GM18505 (cell line): ENCODE data around the gene PREX1.
"Not testable (repeated sequence)": the region's sequence is repeated elsewhere in the genome, so short reads cannot be mapped to it uniquely, and the experiment has no call there.

Source experiments
- ATAC-seq: cut with Tn5 transposase; IDR thresholded peaks from one replicate; pipeline ENCODE4 v1.9.1; 2021; ENCODE audit not compliant: unreplicated experiment
- POLR2A ChIP-seq: IDR thresholded peaks from 4 replicates; pipeline ENCODE4 v1.6.1; 2011; ENCODE audit warnings: borderline replicate concordance; ENCODE audit not compliant: insufficient read depth, insufficient read length; ENCODE audit errors: extremely low read depth

The PREX1 gene

DNA sequence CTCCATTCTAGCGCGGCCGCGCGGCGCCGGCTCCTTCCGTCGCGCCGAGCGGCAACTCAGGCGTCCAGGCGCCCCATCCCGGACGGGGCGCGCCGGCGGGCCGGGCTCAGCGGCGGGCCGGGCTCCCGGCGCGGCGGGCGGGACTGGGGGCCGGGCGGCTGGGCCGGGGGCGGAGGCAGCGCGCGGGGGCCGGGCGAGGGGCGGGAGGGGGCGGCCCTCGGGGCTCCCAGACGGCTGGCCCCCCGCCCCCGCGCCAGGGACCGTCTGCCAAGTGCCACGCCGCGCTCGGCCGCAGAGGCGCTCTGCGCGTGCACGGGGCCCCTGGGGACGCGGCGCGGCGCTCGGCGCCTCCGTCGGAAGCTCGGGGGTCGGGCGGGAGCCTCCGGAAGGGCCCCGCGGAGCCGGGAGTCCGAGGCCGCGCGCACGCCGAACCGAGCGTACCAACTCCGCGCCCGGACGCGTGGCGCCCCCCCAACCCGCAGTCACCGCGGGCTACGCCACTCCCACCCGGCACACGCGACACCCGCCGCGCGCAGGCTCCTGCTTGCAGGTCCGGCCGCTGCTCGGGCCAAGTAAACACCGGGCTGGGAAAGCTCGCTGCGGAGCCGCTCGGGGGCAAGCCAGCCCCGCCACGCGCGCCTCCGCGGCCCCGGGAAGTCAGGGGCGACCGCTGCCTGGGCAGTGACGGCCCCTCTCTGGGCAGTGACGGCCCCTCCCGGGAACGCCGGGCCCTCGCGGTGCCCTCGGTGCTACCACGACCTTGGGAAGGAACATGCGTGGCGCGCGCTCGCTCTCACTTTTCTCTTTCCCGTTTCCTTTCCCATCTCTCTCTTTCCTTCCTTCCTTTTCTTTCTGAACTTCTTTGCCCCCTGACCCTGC is at the start of gene PREX1:
PREX1 (minus strand) TSS at position 145 of the 879 bp plus-strand sequence; CDS start at position 6, 139 bp downstream.
- ATAC-seq: peak; percentile 48

DNA sequence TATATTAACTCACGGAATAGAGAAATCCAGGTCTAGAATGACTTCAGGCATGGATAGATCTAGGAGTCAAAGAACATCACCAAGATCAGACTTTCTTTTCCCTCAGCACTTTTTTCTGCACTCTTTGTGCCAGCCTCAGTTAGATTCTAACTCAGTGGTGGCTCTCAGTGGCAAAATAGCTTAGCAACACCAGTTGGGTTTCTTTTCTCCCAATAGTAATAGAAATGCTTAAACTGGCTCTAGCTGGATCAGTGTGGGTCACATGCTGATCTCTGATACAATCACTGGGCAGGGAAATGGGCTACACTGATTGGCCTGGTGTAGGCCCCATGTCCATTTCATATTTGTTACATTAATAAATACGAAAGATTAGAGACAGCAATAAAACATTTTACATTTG is 49.5 kb upstream of the PREX1 start:
- TF ChIP-seq POLR2A: no peak
- ATAC-seq: no peak

More for the DNA sequence above, at the start of gene PREX1:
- TF ChIP-seq POLR2A: peak; percentile 65

GRCh38 chr20:48875914-48876240 is 48.1 kb upstream of the PREX1 start:
- no peak for TF ChIP-seq POLR2A
- no peak for ATAC-seq

GRCh38 chr20:48875233-48875913 is 47.6 kb upstream of the PREX1 start:
- ATAC-seq: no peak
- no peak for TF ChIP-seq POLR2A

DNA sequence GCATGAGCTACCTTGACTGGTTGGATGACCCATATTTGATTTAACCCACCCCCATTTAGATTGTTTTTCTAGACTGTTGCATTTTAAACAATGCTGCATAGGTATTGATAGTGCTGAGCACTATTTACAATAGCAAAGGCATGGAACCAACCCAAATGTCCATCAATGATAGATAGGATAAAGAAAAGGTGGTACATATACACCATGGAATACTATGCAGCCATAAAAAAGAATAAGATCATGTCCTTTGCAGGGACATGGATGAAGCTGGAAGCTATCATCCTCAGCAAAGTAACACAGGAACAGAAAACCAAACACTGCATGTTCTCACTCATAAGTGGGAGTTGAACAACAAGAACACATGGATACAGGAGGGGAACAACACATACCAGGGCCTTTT is 41.6 kb upstream of the PREX1 start:
- ATAC-seq: not testable (repeated sequence)

DNA sequence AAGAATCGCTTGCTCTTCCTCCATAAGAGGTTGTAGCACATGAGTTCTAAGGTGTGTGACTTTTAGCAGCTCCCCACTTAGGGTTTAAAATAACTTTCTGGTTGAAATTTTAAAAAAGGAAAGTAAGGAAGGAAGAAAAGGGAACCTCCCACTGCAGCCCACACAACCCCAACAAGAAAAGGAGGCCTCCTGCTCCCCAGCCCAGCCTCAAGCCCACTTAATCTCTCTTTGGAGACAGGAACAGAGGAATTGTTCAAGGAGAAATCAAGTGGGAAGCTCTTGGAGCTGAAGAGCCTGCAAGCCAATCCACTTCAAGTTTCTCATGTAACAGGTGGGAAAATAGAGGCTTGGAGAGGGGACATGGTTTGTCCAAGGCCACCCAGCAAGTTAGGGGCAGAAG is 39.1 kb upstream of the PREX1 start:
- ATAC-seq: no peak
- TF ChIP-seq POLR2A: no peak

DNA sequence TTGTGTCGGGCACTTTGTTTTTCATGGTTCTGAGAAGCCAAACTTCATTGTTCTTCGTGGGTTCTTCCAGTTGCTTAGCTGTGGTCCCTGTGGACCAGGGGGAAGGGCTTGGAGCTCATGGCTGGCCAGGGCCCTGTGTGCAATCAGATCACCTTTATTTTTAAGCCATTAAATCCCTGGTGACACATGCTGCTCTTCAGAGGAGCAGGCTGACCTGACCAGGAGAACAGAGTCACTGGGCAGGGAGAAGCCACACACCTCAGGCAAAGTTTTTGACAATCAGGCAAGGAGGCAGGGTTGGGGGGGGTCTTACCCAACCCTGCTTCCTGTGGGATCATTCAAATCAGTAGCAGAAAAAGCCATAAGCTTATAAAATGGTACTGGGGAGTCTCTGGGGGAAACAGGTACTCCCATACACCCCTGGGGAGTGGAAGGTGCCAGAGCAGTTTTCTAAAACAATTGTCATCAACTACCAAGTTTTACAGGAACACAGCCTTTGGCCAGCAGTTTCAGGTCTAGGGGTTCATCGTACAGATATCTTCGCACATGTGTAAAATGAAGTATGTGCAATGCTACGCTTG is 37.0 kb upstream of the PREX1 start:
- no peak for TF ChIP-seq POLR2A
- no peak for ATAC-seq

GRCh38 chr20:48864254-48864653 is 36.5 kb upstream of the PREX1 start:
- ATAC-seq: no peak
- no peak for TF ChIP-seq POLR2A

- TF ChIP-seq POLR2A: no peak
- no peak for ATAC-seq
Measured at GRCh38 chr20:48862279-48862678, 34.5 kb upstream of the PREX1 start.

- TF ChIP-seq POLR2A: no peak
- ATAC-seq: no peak
Measured at GRCh38 chr20:48861444-48861843, 33.6 kb upstream of the PREX1 start.

DNA sequence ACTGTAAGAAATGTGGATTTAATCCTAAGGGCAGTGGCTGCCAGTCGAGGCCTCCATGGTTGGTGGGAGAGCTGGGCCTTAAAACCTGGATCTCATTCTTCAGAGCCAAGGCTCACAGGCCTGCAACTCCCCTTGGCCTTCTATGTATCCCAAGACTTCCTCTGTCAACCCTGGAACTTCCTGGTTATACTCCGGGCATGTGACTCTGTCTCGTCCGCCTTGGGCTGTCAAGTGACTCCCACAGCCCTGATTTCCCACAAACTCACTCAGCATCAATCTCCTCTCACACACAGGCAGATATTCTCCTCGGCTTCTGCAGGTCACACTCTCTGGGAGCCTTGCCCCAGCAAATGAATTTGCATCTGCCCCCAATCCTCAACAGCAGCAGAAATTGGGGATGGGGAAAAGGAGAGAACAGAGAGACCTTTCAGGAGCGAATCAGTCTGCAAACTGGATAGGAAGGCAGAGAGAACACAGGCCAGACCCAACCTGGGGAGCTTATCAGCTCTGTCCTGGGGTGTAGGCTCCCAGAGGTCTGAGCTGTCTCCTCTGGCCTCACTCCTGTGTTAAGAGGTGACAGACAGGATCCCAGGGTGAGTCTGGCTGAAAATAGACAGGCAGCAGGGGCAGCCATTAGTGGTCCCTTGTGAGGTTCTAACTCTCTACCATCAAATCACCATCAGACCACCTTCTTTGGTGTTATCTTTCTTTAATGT is 30.4 kb upstream of the PREX1 start:
- ATAC-seq: no peak
- TF ChIP-seq POLR2A: no peak

- no peak for ATAC-seq
- TF ChIP-seq POLR2A: no peak
Measured at GRCh38 chr20:48856130-48856529, 28.3 kb upstream of the PREX1 start.

- no peak for TF ChIP-seq POLR2A
- no peak for ATAC-seq
Measured at GRCh38 chr20:48855046-48855445, 27.2 kb upstream of the PREX1 start.
